HEK293 (cell line): ENCODE data around the gene FAM229B.

Experiments used
- CTCF ChIA-PET: fragments of 350-600 bp; formaldehyde crosslinking; extraction: SDS; loops from one replicate; lab custom pipeline; 2021; ENCODE audit warnings: antibody characterized with exemption; lab: Yijun Ruan, JAX
- POLR2A ChIA-PET: fragments of 300-600 bp; formaldehyde crosslinking; extraction: SDS; loops from one replicate; lab custom pipeline; 2020; ENCODE audit warnings: antibody characterized with exemption, inconsistent platforms; lab: Yijun Ruan, JAX
- H3K27ac ChIP-seq: fragments of 200-500 bp; sonication (Bioruptor generic); 2 replicates; pipeline ENCODE4 v1.5.1; 2014; ENCODE audit warnings: low read depth, low read length, control low read depth, inconsistent platforms; ENCODE audit errors: extremely low read depth
- H3K36me3 ChIP-seq, 2 experiments: fragments of 200-500 bp in 1 of 2; sonication (Bioruptor generic) in 1 of 2; 1 replicate in 1 of 2; 2 replicates in 1 of 2; pipeline ENCODE4 v1.5.1; 2014 to 2017; ENCODE audit warnings: inconsistent platforms in 2 of 2, low read length in 2 of 2; ENCODE audit not compliant: control insufficient read depth in 2 of 2, insufficient read depth in 1 of 2
- H3K4me1 ChIP-seq: fragments of 200-500 bp; sonication (Bioruptor generic); 2 replicates; pipeline ENCODE4 v1.5.1; 2014; ENCODE audit warnings: mild to moderate bottlenecking, low read length, inconsistent platforms; ENCODE audit not compliant: control insufficient read depth, insufficient read depth
- H3K4me3 ChIP-seq: 2 replicates; pipeline ENCODE4 v1.5.1; 2011; ENCODE audit warnings: low read depth, mild to moderate bottlenecking, control low read depth, low read length, moderate library complexity
- H3K9me3 ChIP-seq: fragments of 200-500 bp; sonication (Bioruptor generic); 2 replicates; pipeline ENCODE4 v1.5.1; 2014; ENCODE audit warnings: low read depth, low read length, inconsistent platforms; ENCODE audit not compliant: control insufficient read depth, insufficient read depth
- GLIS1 ChIP-seq: fragments of 450-650 bp; formaldehyde crosslinking; IDR thresholded peaks from 2 replicates; pipeline ENCODE4 v1.5.1; 2016; ENCODE audit warnings: missing biosample characterization, missing genetic modification characterization
- KLF1 ChIP-seq: fragments of 450-650 bp; formaldehyde crosslinking; IDR thresholded peaks from 2 replicates; pipeline ENCODE4 v1.5.1; 2016; ENCODE audit warnings: missing biosample characterization, missing genetic modification characterization
- SCRT2 ChIP-seq: fragments of 450-650 bp; formaldehyde crosslinking; IDR thresholded peaks from 2 replicates; pipeline ENCODE4 v1.5.1; 2016; ENCODE audit warnings: missing biosample characterization, missing genetic modification characterization
- TRIM28 ChIP-seq: IDR thresholded peaks from 2 replicates; pipeline ENCODE4 v1.6.1; 2011; ENCODE audit warnings: low read length, control low read depth, borderline replicate concordance
- ZBTB17 ChIP-seq: fragments of 450-650 bp; formaldehyde crosslinking; IDR thresholded peaks from 2 replicates; pipeline ENCODE4 v1.5.1; 2016; ENCODE audit warnings: missing biosample characterization, missing genetic modification characterization
- ZFHX2 ChIP-seq: fragments of 450-650 bp; formaldehyde crosslinking; conservative IDR thresholded peaks from 2 replicates; pipeline ENCODE4 v1.5.1; 2016; ENCODE audit warnings: missing biosample characterization, missing genetic modification characterization
- ZNF19 ChIP-seq: fragments of 450-650 bp; formaldehyde crosslinking; IDR thresholded peaks from 2 replicates; pipeline ENCODE4; 2016; ENCODE audit warnings: missing biosample characterization, missing genetic modification characterization, low read depth
- ZNF239 ChIP-seq: fragments of 450-650 bp; formaldehyde crosslinking; IDR thresholded peaks from 2 replicates; pipeline ENCODE4 v1.5.1; 2016; ENCODE audit warnings: missing biosample characterization, missing genetic modification characterization
- ZNF266 ChIP-seq: fragments of 450-650 bp; formaldehyde crosslinking; IDR thresholded peaks from 2 replicates; pipeline ENCODE4 v1.5.1; 2016; ENCODE audit warnings: missing biosample characterization, missing genetic modification characterization, low read depth
- ZNF416 ChIP-seq: fragments of 450-650 bp; formaldehyde crosslinking; IDR thresholded peaks from 2 replicates; pipeline ENCODE4 v1.5.1; 2016; ENCODE audit warnings: missing biosample characterization, missing genetic modification characterization
- ZNF433 ChIP-seq: fragments of 450-650 bp; formaldehyde crosslinking; IDR thresholded peaks from 2 replicates; pipeline ENCODE4 v1.5.1; 2016; ENCODE audit warnings: missing biosample characterization, missing genetic modification characterization, low read depth
- ZNF658 ChIP-seq: fragments of 450-650 bp; formaldehyde crosslinking; IDR thresholded peaks from 2 replicates; pipeline ENCODE4; 2016; ENCODE audit warnings: missing biosample characterization, missing genetic modification characterization
- TF ChIP-seq, protein P1 (sequence below): fragments of 450-650 bp; formaldehyde crosslinking; IDR thresholded peaks from 2 replicates; pipeline ENCODE4 v1.5.1; 2016; ENCODE audit warnings: missing biosample characterization, missing genetic modification characterization

Gene FAM229B

DNA sequence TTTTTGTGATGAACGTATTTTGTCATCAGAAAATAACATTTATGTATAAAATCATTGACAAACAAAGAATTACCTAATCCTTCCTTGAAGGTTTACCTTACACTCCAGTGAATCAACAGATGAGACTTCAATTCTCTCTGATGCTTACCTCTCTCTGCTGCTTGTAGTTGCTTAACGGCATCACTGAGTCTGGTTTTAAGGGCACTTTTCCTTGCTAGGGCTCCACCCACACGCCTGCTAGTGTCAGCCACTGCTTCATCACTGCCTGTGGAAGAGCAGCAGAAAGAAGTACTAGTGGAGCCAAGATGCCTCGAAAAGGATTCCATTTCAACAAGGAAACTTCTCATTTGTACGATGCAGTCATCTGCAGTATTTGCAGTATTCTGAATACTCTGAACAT is 63.0 kb downstream of the FAM229B start:
- no peaks in the 10 kb centered on the region for H3K4me1 ChIP-seq
- H3K27ac ChIP-seq: no peak overlapping the region
- CTCF ChIA-PET: interaction anchor here (1.7 kb wide), 1 partner anchor 13 kb away, joined by 14 read pairs; no protein-coding TSS in a partner anchor
- H3K9me3 ChIP-seq: no peaks in the 10 kb centered on the region
- no peaks in the 10 kb centered on the region for H3K36me3 ChIP-seq
- H3K4me3 ChIP-seq: no peak overlapping the region
- POLR2A ChIA-PET: no interaction called here
- TF ChIP-seq SCRT2 (tag by site-specific recombination) (peak; percentile 70), ZNF433 (tag by site-specific recombination) (no peak), KLF1 (tag by site-specific recombination) (0 out of 2 replicates have a peak, but pooled peaks have one; percentile 30), ZFHX2 (tag by site-specific recombination) (peak; percentile 32; the same call in 1 of the 2 replicates), TRIM28 (peak; percentile 17; the same call in 1 of the 2 replicates), ZNF416 (tag by site-specific recombination) (no peak), ZBTB17 (tag by site-specific recombination) (peak; percentile 78), ZNF266 (tag by site-specific recombination) (no peak), ZNF658 (no peak), GLIS1 (tag by site-specific recombination) (no peak), ZNF239 (tag by site-specific recombination) (no peak), ZNF19 (tag by site-specific recombination) (no peak)
- TF ChIP-seq, protein P1, sequence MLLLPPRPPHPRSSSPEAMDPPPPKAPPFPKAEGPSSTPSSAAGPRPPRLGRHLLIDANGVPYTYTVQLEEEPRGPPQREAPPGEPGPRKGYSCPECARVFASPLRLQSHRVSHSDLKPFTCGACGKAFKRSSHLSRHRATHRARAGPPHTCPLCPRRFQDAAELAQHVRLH (tag by site-specific recombination): no peak
